H1 (cell line): ENCODE measurements around the gene PARD3. TPM values are rescaled to one million over a fixed set of nuclear protein-coding genes. Genes with fewer than 3 reads are reported as not detected.

Source experiments
- CTCF ChIA-PET: fragments of 300-600 bp; sonication (Branson Sonifier 250); formaldehyde crosslinking; loops from one replicate; lab custom pipeline; 2021; ENCODE audit not compliant: partially characterized antibody; lab: Charles Lee
- POLR2A ChIA-PET: fragments of 300-600 bp; sonication (Branson Sonifier 250); formaldehyde crosslinking; loops from one replicate; lab custom pipeline; 2021; ENCODE audit warnings: inconsistent platforms; ENCODE audit not compliant: partially characterized antibody; lab: Charles Lee
- DNase-seq, 2 experiments: peaks; one replicate each; pipeline versions ENCODE4 v3.0.0 to v3.0.0-alpha.2; 2010 to 2022; ENCODE audit warnings: low spot score in 2 of 2, low read depth in 1 of 2, mixed read lengths in 1 of 2
- FAIRE-seq: peaks from 2 replicates; lab custom pipeline; 2011; peaks lifted over from hg19 to GRCh38; lab: Jason Lieb, UNC
- H2AFZ ChIP-seq: 2 replicates; pipeline ENCODE4 v1.8.1; 2012; ENCODE audit warnings: low read length, inconsistent platforms
- H2AK5ac ChIP-seq: 2 replicates; pipeline ENCODE4 v1.6.1; 2013; ENCODE audit warnings: low read depth, low read length
- H2BK120ac ChIP-seq: replicated peaks from 2 replicates; pipeline ENCODE3; 2013; ENCODE audit warnings: low read depth, low read length, inconsistent platforms
- H2BK12ac ChIP-seq: 2 replicates; pipeline ENCODE4 v1.6.1; 2013; ENCODE audit warnings: low read depth, low read length
- H2BK15ac ChIP-seq: 2 replicates; pipeline ENCODE4 v1.6.1; 2013; ENCODE audit warnings: low read length
- H2BK20ac ChIP-seq: 2 replicates; pipeline ENCODE4 v1.6.1; 2013; ENCODE audit warnings: low read length
- H2BK5ac ChIP-seq: 2 replicates; pipeline ENCODE4 v1.6.1; 2013; ENCODE audit warnings: low read depth, low read length
- H3K14ac ChIP-seq: 2 replicates; pipeline ENCODE4 v1.6.1; 2013; ENCODE audit warnings: inconsistent platforms; ENCODE audit not compliant: insufficient read length
- H3K18ac ChIP-seq: 2 replicates; pipeline ENCODE4 v1.6.1; 2013; ENCODE audit warnings: low read length; ENCODE audit errors: extremely low read depth
- H3K23ac ChIP-seq: 2 replicates; pipeline ENCODE4 v1.6.1; 2013; ENCODE audit warnings: inconsistent platforms; ENCODE audit not compliant: insufficient read length
- H3K23me2 ChIP-seq: 2 replicates; pipeline ENCODE4 v1.6.1; 2013; ENCODE audit warnings: low read depth, low read length
- H3K27ac ChIP-seq: 2 replicates; pipeline ENCODE4 v1.6.1; 2011; ENCODE audit warnings: low read depth, low read length, inconsistent platforms
- H3K27me3 ChIP-seq, 4 experiments: replicated peaks in 1 of 4; 1 replicate in 1 of 4; 2 replicates in 3 of 4; pipeline versions ENCODE4 v1.6.1 to v1.8.1; 2011 to 2013; ENCODE audit warnings: low read length in 3 of 4, mild to moderate bottlenecking in 3 of 4, inconsistent platforms in 2 of 4, mixed read lengths in 2 of 4, moderate library complexity in 1 of 4; ENCODE audit not compliant: control insufficient read depth in 3 of 4, insufficient read depth in 3 of 4; ENCODE audit errors: extremely low read depth in 1 of 4
- H3K36me3 ChIP-seq, 4 experiments: 2 replicates each; pipeline versions ENCODE4 v1.6.1 to v1.8.1; 2011 to 2013; ENCODE audit warnings: mild to moderate bottlenecking in 4 of 4, low read length in 3 of 4, moderate library complexity in 2 of 4, control low read depth in 1 of 4, inconsistent platforms in 1 of 4; ENCODE audit not compliant: insufficient read depth in 4 of 4, control insufficient read depth in 2 of 4
- H3K4ac ChIP-seq: replicated peaks from 2 replicates; pipeline ENCODE3; 2013; ENCODE audit warnings: low read length, low read depth, mixed read lengths, inconsistent platforms; ENCODE audit not compliant: insufficient read length
- H3K4me1 ChIP-seq, 4 experiments: replicated peaks in 1 of 4; 1 replicate in 1 of 4; 2 replicates in 3 of 4; pipeline versions ENCODE4 v1.6.1 to v1.8.1; 2011 to 2013; ENCODE audit warnings: low read length in 3 of 4, inconsistent platforms in 2 of 4, mixed read lengths in 1 of 4; ENCODE audit not compliant: insufficient read depth in 4 of 4, control insufficient read depth in 3 of 4
- H3K4me2 ChIP-seq, 2 experiments: 2 replicates each; pipeline versions ENCODE4 v1.6.1 to v1.8.1; 2011 to 2013; ENCODE audit warnings: low read depth in 2 of 2, low read length in 2 of 2, control low read depth in 1 of 2, inconsistent platforms in 1 of 2, mild to moderate bottlenecking in 1 of 2; ENCODE audit not compliant: insufficient read depth in 1 of 2
- H3K4me3 ChIP-seq, 4 experiments: fragments of 200-600, 300-600 bp in 1 of 4; sonication (generic), shearing (Covaris generic), sonication (Bioruptor Twin) in 1 of 4; 2 replicates each; pipeline versions ENCODE4 v1.5.1 to v1.8.1; 2011 to 2016; ENCODE audit warnings: low read length in 4 of 4, low read depth in 3 of 4, control low read depth in 2 of 4, inconsistent platforms in 2 of 4, mild to moderate bottlenecking in 2 of 4, mixed read lengths in 1 of 4, moderate library complexity in 1 of 4; ENCODE audit not compliant: insufficient read depth in 2 of 4; ENCODE audit errors: extremely low read depth in 1 of 4
- H3K56ac ChIP-seq: replicated peaks from 2 replicates; pipeline ENCODE3; 2013; ENCODE audit warnings: low read depth, mild to moderate bottlenecking, mixed read lengths, low read length, inconsistent platforms; ENCODE audit not compliant: insufficient read length
- H3K79me1 ChIP-seq: 2 replicates; pipeline ENCODE4 v1.6.1; 2013; ENCODE audit warnings: low read depth, low read length, control low read depth
- H3K79me2 ChIP-seq, 2 experiments: 2 replicates each; pipeline versions ENCODE4 v1.6.1 to v1.8.1; 2012 to 2013; ENCODE audit warnings: low read length in 2 of 2, mild to moderate bottlenecking in 2 of 2, inconsistent platforms in 1 of 2; ENCODE audit not compliant: insufficient read depth in 2 of 2, control insufficient read depth in 1 of 2
- H3K9ac ChIP-seq, 4 experiments: replicated peaks in 1 of 4; 1 replicate in 1 of 4; 2 replicates in 3 of 4; pipeline versions ENCODE4 v1.6.1 to v1.8.1; 2011 to 2013; ENCODE audit warnings: low read depth in 3 of 4, low read length in 3 of 4, control low read depth in 2 of 4, mild to moderate bottlenecking in 2 of 4, moderate library complexity in 2 of 4, inconsistent platforms in 1 of 4; ENCODE audit errors: extremely low read depth in 1 of 4
- H3K9me3 ChIP-seq, 2 experiments: 2 replicates each; pipeline versions ENCODE4 v1.6.1 to v1.8.1; 2012 to 2013; ENCODE audit warnings: mild to moderate bottlenecking in 2 of 2, moderate library complexity in 2 of 2, control low read depth in 1 of 2, inconsistent platforms in 1 of 2, low read depth in 1 of 2, low read length in 1 of 2, mixed read lengths in 1 of 2; ENCODE audit not compliant: insufficient read depth in 2 of 2
- H4K20me1 ChIP-seq, 2 experiments: replicated peaks in 1 of 2; 2 replicates each; pipeline versions ENCODE3 to v1.8.1; 2011 to 2013; ENCODE audit warnings: inconsistent platforms in 2 of 2, low read length in 2 of 2, mild to moderate bottlenecking in 1 of 2; ENCODE audit not compliant: insufficient read depth in 2 of 2, control insufficient read depth in 1 of 2
- H4K5ac ChIP-seq: 2 replicates; pipeline ENCODE4 v1.6.1; 2013; ENCODE audit warnings: low read length, low read depth, mixed read lengths, inconsistent platforms; ENCODE audit not compliant: insufficient read length
- H4K8ac ChIP-seq: 2 replicates; pipeline ENCODE4 v1.8.0; 2013; ENCODE audit warnings: mild to moderate bottlenecking, moderate library complexity, low read length, inconsistent platforms; ENCODE audit not compliant: insufficient read depth; ENCODE audit errors: extremely low read depth
- H4K91ac ChIP-seq: replicated peaks from 2 replicates; pipeline ENCODE3; 2013; ENCODE audit warnings: low read length, mixed read lengths, inconsistent platforms; ENCODE audit not compliant: insufficient read length
- BACH1 ChIP-seq: IDR thresholded peaks from 2 replicates; pipeline ENCODE4 v1.6.1; 2012; ENCODE audit warnings: low read length, improper control_type of control experiment
- CBX8 ChIP-seq: fragments of 300-800, 300-1000 bp; sonication (generic); IDR thresholded peaks from 2 replicates; pipeline ENCODE4 v1.7.1; 2016; ENCODE audit warnings: low read depth, low read length, borderline replicate concordance
- CEBPB ChIP-seq: IDR thresholded peaks from 2 replicates; pipeline ENCODE4 v1.6.1; 2012; ENCODE audit warnings: low read depth, low read length
- CREB1 ChIP-seq: IDR thresholded peaks from 2 replicates; pipeline ENCODE4 v1.6.1; 2012; ENCODE audit warnings: inconsistent platforms
- EZH2 ChIP-seq: fragments of 200-600 bp; sonication (generic); IDR thresholded peaks from 2 replicates; pipeline ENCODE4 v1.7.1; 2012; ENCODE audit warnings: low read depth, mild to moderate bottlenecking, moderate library complexity, low read length, inconsistent platforms; ENCODE audit not compliant: severe bottlenecking
- FOSL1 ChIP-seq: IDR thresholded peaks from 2 replicates; pipeline ENCODE4 v1.6.1; 2011; ENCODE audit warnings: mild to moderate bottlenecking, low read depth, low read length, moderate library complexity; ENCODE audit not compliant: insufficient read depth
- GTF2F1 ChIP-seq: IDR thresholded peaks from 2 replicates; pipeline ENCODE4 v1.6.1; 2012; ENCODE audit warnings: low read depth, low read length, improper control_type of control experiment, borderline replicate concordance
- KDM5A ChIP-seq: fragments of 200-600 bp; IDR thresholded peaks from 2 replicates; pipeline ENCODE4 v1.7.1; 2012; ENCODE audit warnings: mild to moderate bottlenecking, low read length, inconsistent platforms, mixed read lengths
- NRF1 ChIP-seq: IDR thresholded peaks from 2 replicates; pipeline ENCODE4 v1.6.1; 2011; ENCODE audit warnings: mild to moderate bottlenecking, low read depth, low read length, improper control_type of control experiment
- RBBP5 ChIP-seq: IDR thresholded peaks from 2 replicates; pipeline ENCODE4 v1.7.1; 2012; ENCODE audit warnings: low read depth, mild to moderate bottlenecking, inconsistent platforms, low read length, moderate library complexity, borderline replicate concordance
- SAP30 ChIP-seq: fragments of 300-600 bp; sonication (generic); IDR thresholded peaks from 2 replicates; pipeline ENCODE4 v1.7.1; 2012; ENCODE audit warnings: low read length, moderate library complexity, mild to moderate bottlenecking, inconsistent platforms; ENCODE audit not compliant: insufficient read depth, insufficient replicate concordance
- SP4 ChIP-seq: IDR thresholded peaks from 2 replicates; pipeline ENCODE4 v1.6.1; 2012; ENCODE audit warnings: low read length, inconsistent platforms
- TBP ChIP-seq: IDR thresholded peaks from 2 replicates; pipeline ENCODE4 v1.6.1; 2011; ENCODE audit warnings: low read depth, low read length, improper control_type of control experiment
- TEAD4 ChIP-seq: IDR thresholded peaks from 2 replicates; pipeline ENCODE4 v1.6.1; 2012; ENCODE audit warnings: low read depth, low read length, inconsistent platforms, mixed read lengths
- WGBS, 2 experiments: shearing (Covaris generic) in 1 of 2; methylation state at CpG; one replicate each; pipeline versions ENCODE4 v1.1.6 to v1.1.7; 2013 to 2015; ENCODE audit warnings: low lambda C conversion rate in 2 of 2, mixed read lengths in 2 of 2, inconsistent platforms in 1 of 2, low coverage in 1 of 2, missing lambda C conversion rate in 1 of 2; ENCODE audit not compliant: insufficient replicate concordance in 2 of 2, insufficient coverage in 1 of 2, insufficient read length in 1 of 2; ENCODE audit errors: extremely low coverage in 1 of 2, missing lambda C conversion rate in 1 of 2; 5-methylcytosine and 5-hydroxymethylcytosine counted together
- polyA plus RNA-seq, 7 experiments: library from polyadenylated mRNA; depleted of rRNA in 3 of 7; stranded (reverse) in 5 of 7; unstranded in 2 of 7; fragments of >200 nt in 5 of 7; fragments of 200-250 nt in 2 of 7; gene quantifications; 1 replicate in 5 of 7; 2 replicates in 1 of 7; 4 replicates in 1 of 7; pipeline versions ENCODE4 v1.2.1 to v1.2.3, GENCODE V29; 2011 to 2013; ENCODE audit warnings: missing spikeins in 2 of 7, mixed read lengths in 2 of 7
- total RNA-seq: library from RNA; stranded (reverse); fragmentation: NEBNext Ultra II Directional; extraction: Animal tissue kit (Norgen Biotek cat#: 25700); gene quantifications from 2 replicates; pipeline ENCODE4 v1.2.1, GENCODE V29; 2021
- TF ChIP-seq, protein P1 (sequence below): IDR thresholded peaks from 2 replicates; pipeline ENCODE4 v1.6.1; 2012; ENCODE audit warnings: inconsistent platforms

The PARD3 gene
- total and polyA plus RNA-seq, 2 of the 8 experiments (the other 6 are each of a cell fraction or from before 2014, with no cell fraction given) = 19.7 to 49.1 TPM

DNA sequence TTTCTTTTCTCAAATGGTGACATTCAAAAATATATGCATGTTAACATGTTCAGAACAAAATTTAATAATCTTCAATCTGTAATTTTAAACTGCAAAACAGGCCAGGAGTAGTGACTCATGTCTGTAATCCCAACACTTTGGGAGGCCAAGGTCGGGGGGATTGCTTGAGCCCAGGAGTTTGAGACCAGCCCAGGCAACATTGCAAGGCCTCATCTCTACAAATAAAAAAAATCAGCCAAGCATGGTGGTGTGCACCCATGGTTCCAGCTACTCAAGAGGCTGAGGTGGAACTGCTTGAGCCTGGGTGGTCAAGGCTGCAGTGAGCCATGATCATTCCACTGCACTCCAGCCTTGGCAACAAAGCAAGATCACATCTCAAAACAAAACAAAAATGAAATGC lies 394.3 kb downstream of the PARD3 start:
- Histone ChIP-seq H3K79me2 (peaks cover 0 to 24% of the 10 kb centered on the region in 2 experiments; a peak in 2 of 4 replicates), H2BK12ac (no peak overlapping the region), H2BK15ac (no peak overlapping the region), H2BK20ac (no peak overlapping the region), H2BK5ac (no peak overlapping the region), H3K9ac (no peak overlapping the region), H4K5ac (no peak overlapping the region), H4K20me1 (no peaks in the 10 kb centered on the region), H3K4me1 (peaks cover 0 to 15% (median 9%) of the 10 kb centered on the region in 4 experiments; a peak in 4 of 7 replicates), H3K23ac (no peak overlapping the region), H3K4ac (no peak overlapping the region), H3K23me2 (no peaks in the 10 kb centered on the region), H2BK120ac (no peak overlapping the region), H4K91ac (no peak overlapping the region), H3K36me3 (no peaks in the 10 kb centered on the region), H3K79me1 (no peaks in the 10 kb centered on the region), H3K4me2 (no peak overlapping the region), H3K56ac (no peak overlapping the region), H2AFZ (no peak overlapping the region), H3K27me3 (no peaks in the 10 kb centered on the region), H3K4me3 (no peak overlapping the region), H3K9me3 (no peaks in the 10 kb centered on the region), H2AK5ac (no peak overlapping the region), H4K8ac (no peak overlapping the region), H3K27ac (no peak overlapping the region), H3K14ac (no peak overlapping the region), H3K18ac (no peak overlapping the region)
- FAIRE-seq (no peak), DNase-seq (no peak)
- ChIA-PET POLR2A (interaction anchor here (1.4 kb wide), 1 partner anchor 119 kb away, joined by 3 read pairs; no protein-coding TSS in a partner anchor), CTCF (interaction anchor here (0.9 kb wide), 1 partner anchor 32 kb away, joined by 3 read pairs; no protein-coding TSS in a partner anchor)
- WGBS, 2 experiments = 0% methylated on average over 1 of the region's 1 CpG; no CpG with 5 or more reads in 1 of the 2 experiments
- TF ChIP-seq BACH1 (no peak), GTF2F1 (no peak), SP4 (no peak), TBP (no peak), CBX8 (no peak), SAP30 (no peak), CEBPB (no peak), CREB1 (no peak), RBBP5 (no peak), FOSL1 (no peak), NRF1 (no peak), TEAD4 (no peak), KDM5A (no peak), EZH2 (no peak)
- TF ChIP-seq, protein P1, sequence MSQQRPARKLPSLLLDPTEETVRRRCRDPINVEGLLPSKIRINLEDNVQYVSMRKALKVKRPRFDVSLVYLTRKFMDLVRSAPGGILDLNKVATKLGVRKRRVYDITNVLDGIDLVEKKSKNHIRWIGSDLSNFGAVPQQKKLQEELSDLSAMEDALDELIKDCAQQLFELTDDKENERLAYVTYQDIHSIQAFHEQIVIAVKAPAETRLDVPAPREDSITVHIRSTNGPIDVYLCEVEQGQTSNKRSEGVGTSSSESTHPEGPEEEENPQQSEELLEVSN = no peak
